Astrocyte (in vitro differentiated cells and primary cell): ENCODE results near the gene SCCPDH. TPM values are rescaled to one million over a fixed set of nuclear protein-coding genes. Genes with fewer than 3 reads are reported as not detected.
"Not testable (repeated sequence)": the region's sequence is repeated elsewhere in the genome, so short reads cannot be mapped to it uniquely, and the experiment has no call there.

Experiments used
- DNase-seq: peaks from one replicate; pipeline ENCODE4 v3.0.0-alpha.2; 2010; ENCODE audit warnings: low read depth
- FAIRE-seq: peaks from 2 replicates; lab custom pipeline; 2011; peaks lifted over from hg19 to GRCh38; lab: Jason Lieb, UNC
- H2AFZ ChIP-seq: 2 replicates; pipeline ENCODE4 v1.6.0; 2012; ENCODE audit warnings: low read depth, low read length, inconsistent platforms
- H3K27ac ChIP-seq: 2 replicates; pipeline ENCODE4 v1.5.1; 2011; ENCODE audit warnings: low read depth, low read length, inconsistent platforms
- H3K27me3 ChIP-seq: 2 replicates; pipeline ENCODE4 v1.6.0; 2011; ENCODE audit warnings: low read length, inconsistent platforms; ENCODE audit not compliant: insufficient read depth
- H3K36me3 ChIP-seq: 2 replicates; pipeline ENCODE4 v1.5.1; 2011; ENCODE audit warnings: low read length, inconsistent platforms; ENCODE audit not compliant: insufficient read depth
- H3K4me1 ChIP-seq: 2 replicates; pipeline ENCODE4 v1.5.1; 2011; ENCODE audit warnings: low read length, inconsistent platforms; ENCODE audit not compliant: insufficient read depth
- H3K4me2 ChIP-seq: 2 replicates; pipeline ENCODE4 v1.6.0; 2012; ENCODE audit warnings: low read length, inconsistent platforms
- H3K4me3 ChIP-seq: 2 replicates; pipeline ENCODE4 v1.5.1; 2011; ENCODE audit warnings: low read depth, mild to moderate bottlenecking, low read length, inconsistent platforms; ENCODE audit not compliant: insufficient read depth
- H3K79me2 ChIP-seq: 2 replicates; pipeline ENCODE4 v1.6.0; 2012; ENCODE audit warnings: mild to moderate bottlenecking, low read length, inconsistent platforms; ENCODE audit not compliant: insufficient read depth
- H3K9ac ChIP-seq: 2 replicates; pipeline ENCODE4 v1.6.0; 2012; ENCODE audit warnings: mild to moderate bottlenecking, low read length, inconsistent platforms
- H3K9me3 ChIP-seq: 2 replicates; pipeline ENCODE4 v1.5.1; 2012; ENCODE audit warnings: low read depth, mild to moderate bottlenecking, low read length, inconsistent platforms; ENCODE audit not compliant: insufficient read depth
- H4K20me1 ChIP-seq: 2 replicates; pipeline ENCODE4 v1.6.0; 2012; ENCODE audit warnings: low read length, inconsistent platforms; ENCODE audit not compliant: insufficient read depth
- H3K27ac Mint-ChIP-seq: one replicate; pipeline ENCODE4 v1.8.0; 2021; ENCODE audit warnings: mild to moderate bottlenecking, mixed read lengths; ENCODE audit not compliant: unreplicated experiment
- H3K27me3 Mint-ChIP-seq: one replicate; pipeline ENCODE4 v1.8.0; 2021; ENCODE audit warnings: low read depth, mixed read lengths; ENCODE audit not compliant: unreplicated experiment
- H3K36me3 Mint-ChIP-seq: one replicate; pipeline ENCODE4 v1.8.0; 2021; ENCODE audit warnings: low read depth, mixed read lengths; ENCODE audit not compliant: unreplicated experiment
- H3K4me1 Mint-ChIP-seq: one replicate; pipeline ENCODE4 v1.8.0; 2021; ENCODE audit warnings: low read depth, mixed read lengths; ENCODE audit not compliant: unreplicated experiment
- H3K4me3 Mint-ChIP-seq: one replicate; pipeline ENCODE4 v1.8.0; 2021; ENCODE audit warnings: mild to moderate bottlenecking, moderate library complexity, mixed read lengths; ENCODE audit not compliant: unreplicated experiment
- H3K9me3 Mint-ChIP-seq: one replicate; pipeline ENCODE4 v1.8.0; 2021; ENCODE audit warnings: mild to moderate bottlenecking, mixed read lengths; ENCODE audit not compliant: unreplicated experiment
- CTCF ChIP-seq: IDR thresholded peaks from 2 replicates; pipeline ENCODE4 v1.5.1; 2011; ENCODE audit warnings: low read depth, mild to moderate bottlenecking, inconsistent platforms, low read length, moderate library complexity; ENCODE audit not compliant: insufficient read depth
- EZH2 ChIP-seq: IDR thresholded peaks from 2 replicates; pipeline ENCODE4 v1.6.1; 2012; ENCODE audit warnings: mild to moderate bottlenecking, low read length, inconsistent platforms; ENCODE audit not compliant: insufficient read depth
- total RNA-seq: library from RNA; stranded (reverse); gene quantifications from 2 replicates; pipeline ENCODE4 v1.2.1, GENCODE V29; 2021

SCCPDH gene
- total RNA-seq, 1 donor from 2014 or later = 25.0 TPM

GRCh38 chr1:246711548-246712003 lies 12.6 kb upstream of the SCCPDH start:
- H3K36me3 ChIP-seq = no peaks in the 10 kb centered on the region
- H3K4me2 ChIP-seq = no peak overlapping the region
- DNase-seq (no peak), FAIRE-seq (no peak)
- no peak overlapping the region for H3K9ac ChIP-seq
- H2AFZ ChIP-seq = no peak overlapping the region
- H3K79me2 ChIP-seq = no peaks in the 10 kb centered on the region
- Mint-ChIP-seq H3K4me1 (no peaks in the 10 kb centered on the region), H3K4me3 (peak overlapping the region; percentile 9), H3K36me3 (peaks cover 3% of the 10 kb centered on the region), H3K9me3 (peaks cover 40% of the 10 kb centered on the region), H3K27me3 (peaks cover 33% of the 10 kb centered on the region), H3K27ac (no peak overlapping the region)
- H3K9me3 ChIP-seq = no peaks in the 10 kb centered on the region
- TF ChIP-seq EZH2 (no peak), CTCF (no peak)
- no peaks in the 10 kb centered on the region for H3K27me3 ChIP-seq
- H3K4me1 ChIP-seq = no peaks in the 10 kb centered on the region
- no peak overlapping the region for H3K4me3 ChIP-seq
- no peak overlapping the region for H3K27ac ChIP-seq
- no peaks in the 10 kb centered on the region for H4K20me1 ChIP-seq

GRCh38 chr1:246712428-246712827 lies 11.8 kb upstream of the SCCPDH start:
- H3K27ac ChIP-seq, H4K20me1 ChIP-seq, H3K79me2 ChIP-seq, H3K27me3 ChIP-seq, H3K9ac ChIP-seq, H3K4me1 Mint-ChIP-seq, H3K4me2 ChIP-seq, DNase-seq, H3K4me3 ChIP-seq, H3K4me3 Mint-ChIP-seq, H3K9me3 ChIP-seq, H3K4me1 ChIP-seq, H3K36me3 ChIP-seq, H3K27ac Mint-ChIP-seq, H2AFZ ChIP-seq, FAIRE-seq, H3K36me3 Mint-ChIP-seq: not testable (repeated sequence)
- H3K27me3 Mint-ChIP-seq = peaks cover 33% of the 10 kb centered on the region
- H3K9me3 Mint-ChIP-seq = peaks cover 43% of the 10 kb centered on the region

GRCh38 chr1:246719361-246719760 lies 4.8 kb upstream of the SCCPDH start:
- not testable (repeated sequence) for H3K4me2 ChIP-seq, FAIRE-seq, H3K9ac ChIP-seq, H2AFZ ChIP-seq, H3K36me3 ChIP-seq, H3K9me3 ChIP-seq, H3K4me1 ChIP-seq, H4K20me1 ChIP-seq, H3K27ac Mint-ChIP-seq, H3K27me3 ChIP-seq, H3K4me3 ChIP-seq, H3K4me3 Mint-ChIP-seq, H3K79me2 ChIP-seq, DNase-seq, H3K27ac ChIP-seq, H3K4me1 Mint-ChIP-seq, H3K36me3 Mint-ChIP-seq
- peaks cover 12% of the 10 kb centered on the region for H3K27me3 Mint-ChIP-seq
- H3K9me3 Mint-ChIP-seq = peaks cover 16% of the 10 kb centered on the region

- not testable (repeated sequence) for H3K27me3 Mint-ChIP-seq, H3K27me3 ChIP-seq, H3K4me1 Mint-ChIP-seq, H3K9me3 Mint-ChIP-seq, H3K4me3 Mint-ChIP-seq, H3K36me3 Mint-ChIP-seq, H3K9ac ChIP-seq, DNase-seq, H4K20me1 ChIP-seq, H3K27ac ChIP-seq, H3K27ac Mint-ChIP-seq, H3K9me3 ChIP-seq, H3K36me3 ChIP-seq, FAIRE-seq, H2AFZ ChIP-seq, H3K4me3 ChIP-seq, H3K4me2 ChIP-seq
- H3K4me1 ChIP-seq = peaks cover 11% of the 10 kb centered on the region
- peaks cover 16% of the 10 kb centered on the region for H3K79me2 ChIP-seq
Observed at GRCh38 chr1:246720814-246721213, 3.4 kb upstream of the SCCPDH start.
